NCI-H2107 (cell line): ENCODE results near the gene IL17RD.

Source experiments
- DNase-seq: peaks from one replicate; lab custom pipeline; 2025; lab: John Stamatoyannopoulos, UW

The IL17RD gene

GRCh38 chr3:57164657-57165573, at the start of gene IL17RD:
Gene IL17RD (minus strand): TSS chr3:57165353. CDS start chr3:57165286, 67 bp downstream.
- peak; percentile 18 for DNase-seq

GRCh38 chr3:57206423-57206822, 41.3 kb upstream of the IL17RD start:
- no peak for DNase-seq

- no peak for DNase-seq
Measured at GRCh38 chr3:57199895-57200297, 34.7 kb upstream of the IL17RD start, which contains the start of gene HESX1. Gene HESX1 (minus strand): TSS chr3:57199978. CDS start chr3:57199918, 60 bp downstream.

- DNase-seq = no peak
Measured at GRCh38 chr3:57194641-57195040, 29.5 kb upstream of the IL17RD start.

GRCh38 chr3:57192028-57192427, 26.9 kb upstream of the IL17RD start:
- no peak for DNase-seq

- no peak for DNase-seq
Measured at GRCh38 chr3:57184526-57184925, 19.4 kb upstream of the IL17RD start.

- DNase-seq = no peak
Measured at GRCh38 chr3:57179580-57180410, 14.6 kb upstream of the IL17RD start.

- DNase-seq = no peak
Measured at GRCh38 chr3:57176045-57176444, 10.9 kb upstream of the IL17RD start.

- DNase-seq = no peak
Measured at GRCh38 chr3:57173687-57174086, 8.5 kb upstream of the IL17RD start.

- no peak for DNase-seq
Measured at GRCh38 chr3:57170946-57171345, 5.8 kb upstream of the IL17RD start.

GRCh38 chr3:57169872-57170623, 4.9 kb upstream of the IL17RD start:
- DNase-seq = peak; percentile 19

- DNase-seq = no peak
Measured at GRCh38 chr3:57169108-57169507, 4.0 kb upstream of the IL17RD start.

- no peak for DNase-seq
Measured at GRCh38 chr3:57168151-57168550, 3.0 kb upstream of the IL17RD start.

GRCh38 chr3:57166660-57167059, 1.5 kb upstream of the IL17RD start:
- no peak for DNase-seq

- DNase-seq = no peak
Measured at GRCh38 chr3:57165641-57166040, 488 bp upstream of the IL17RD start.

GRCh38 chr3:57164217-57164656, 916 bp downstream of the IL17RD start:
- DNase-seq = no peak

GRCh38 chr3:57163751-57164150, 1.4 kb downstream of the IL17RD start:
- no peak for DNase-seq

- no peak for DNase-seq
Measured at GRCh38 chr3:57161915-57162314, 3.2 kb downstream of the IL17RD start.

GRCh38 chr3:57160765-57161538, 4.2 kb downstream of the IL17RD start:
- no peak for DNase-seq

GRCh38 chr3:57160076-57160764, 4.9 kb downstream of the IL17RD start:
- no peak for DNase-seq
